Lower leg skin (tissue), 3 donors: ENCODE measurements around the gene RAMP3.

ENCODE experiments used
- CTCF ChIP-seq, 3 donors: fragments of 450-650 bp; IDR thresholded peaks; one replicate each; pipeline ENCODE4 v1.5.1; 2016; ENCODE audit warnings: antibody characterized with exemption in 3 of 3, mild to moderate bottlenecking in 3 of 3, moderate library complexity in 2 of 3
- POLR2A ChIP-seq, 2 donors: fragments of 450-650 bp; IDR thresholded peaks; one replicate each; pipeline ENCODE4 v1.6.1; 2016 to 2017; ENCODE audit warnings: antibody characterized with exemption in 2 of 2, mild to moderate bottlenecking in 1 of 2, moderate library complexity in 1 of 2

- TF ChIP-seq CTCF (IDR thresholded peaks at IDR 0.05), result no peak
- TF ChIP-seq POLR2A (IDR thresholded peaks at IDR 0.05), result no peak
Observed at GRCh38 chr7:45160417-45160881, 2.9 kb downstream of the RAMP3 start.
